PC-3 (cell line): Measurements from ENCODE around the gene PSAP.

Source experiments
- CTCF ChIP-seq: fragments of 300-600 bp; sonication (generic); conservative IDR thresholded peaks from 2 replicates; pipeline ENCODE4 v1.5.1; 2017; ENCODE audit warnings: antibody characterized with exemption, low read depth, mild to moderate bottlenecking, low read length
- EZH2 ChIP-seq: fragments of 300-600 bp; sonication (generic); IDR thresholded peaks from one replicate; pipeline ENCODE4 v1.6.1; 2017; ENCODE audit warnings: antibody characterized with exemption, mild to moderate bottlenecking, low read length; ENCODE audit not compliant: unreplicated experiment

GRCh38 chr10:71842856-71843686 is 8.0 kb downstream of the PSAP start:
- TF ChIP-seq EZH2 (no peak), CTCF (no peak)
